H1 (cell line): ENCODE measurements around the gene ANKH. TPM values are rescaled to one million over a fixed set of nuclear protein-coding genes. Genes with fewer than 3 reads are reported as not detected.
A peak's percentile ranks its signal among the peaks of the same experiment; 100 is the strongest.

Source experiments
- CTCF ChIA-PET: fragments of 300-600 bp; sonication (Branson Sonifier 250); formaldehyde crosslinking; loops from one replicate; lab custom pipeline; 2021; ENCODE audit not compliant: partially characterized antibody; lab: Charles Lee
- POLR2A ChIA-PET: fragments of 300-600 bp; sonication (Branson Sonifier 250); formaldehyde crosslinking; loops from one replicate; lab custom pipeline; 2021; ENCODE audit warnings: inconsistent platforms; ENCODE audit not compliant: partially characterized antibody; lab: Charles Lee
- DNase-seq, 2 experiments: peaks; one replicate each; pipeline versions ENCODE4 v3.0.0 to v3.0.0-alpha.2; 2010 to 2022; ENCODE audit warnings: low spot score in 2 of 2, low read depth in 1 of 2, mixed read lengths in 1 of 2
- FAIRE-seq: peaks from 2 replicates; lab custom pipeline; 2011; peaks lifted over from hg19 to GRCh38; lab: Jason Lieb, UNC
- H2AFZ ChIP-seq: 2 replicates; pipeline ENCODE4 v1.8.1; 2012; ENCODE audit warnings: low read length, inconsistent platforms
- H2AK5ac ChIP-seq: 2 replicates; pipeline ENCODE4 v1.6.1; 2013; ENCODE audit warnings: low read depth, low read length
- H2BK120ac ChIP-seq: replicated peaks from 2 replicates; pipeline ENCODE3; 2013; ENCODE audit warnings: low read depth, low read length, inconsistent platforms
- H2BK12ac ChIP-seq: 2 replicates; pipeline ENCODE4 v1.6.1; 2013; ENCODE audit warnings: low read depth, low read length
- H2BK15ac ChIP-seq: 2 replicates; pipeline ENCODE4 v1.6.1; 2013; ENCODE audit warnings: low read length
- H2BK20ac ChIP-seq: 2 replicates; pipeline ENCODE4 v1.6.1; 2013; ENCODE audit warnings: low read length
- H2BK5ac ChIP-seq: 2 replicates; pipeline ENCODE4 v1.6.1; 2013; ENCODE audit warnings: low read depth, low read length
- H3K14ac ChIP-seq: 2 replicates; pipeline ENCODE4 v1.6.1; 2013; ENCODE audit warnings: inconsistent platforms; ENCODE audit not compliant: insufficient read length
- H3K18ac ChIP-seq: 2 replicates; pipeline ENCODE4 v1.6.1; 2013; ENCODE audit warnings: low read length; ENCODE audit errors: extremely low read depth
- H3K23ac ChIP-seq: 2 replicates; pipeline ENCODE4 v1.6.1; 2013; ENCODE audit warnings: inconsistent platforms; ENCODE audit not compliant: insufficient read length
- H3K23me2 ChIP-seq: 2 replicates; pipeline ENCODE4 v1.6.1; 2013; ENCODE audit warnings: low read depth, low read length
- H3K27ac ChIP-seq: 2 replicates; pipeline ENCODE4 v1.6.1; 2011; ENCODE audit warnings: low read depth, low read length, inconsistent platforms
- H3K27me3 ChIP-seq, 4 experiments: replicated peaks in 1 of 4; 1 replicate in 1 of 4; 2 replicates in 3 of 4; pipeline versions ENCODE4 v1.6.1 to v1.8.1; 2011 to 2013; ENCODE audit warnings: low read length in 3 of 4, mild to moderate bottlenecking in 3 of 4, inconsistent platforms in 2 of 4, mixed read lengths in 2 of 4, moderate library complexity in 1 of 4; ENCODE audit not compliant: control insufficient read depth in 3 of 4, insufficient read depth in 3 of 4; ENCODE audit errors: extremely low read depth in 1 of 4
- H3K36me3 ChIP-seq, 4 experiments: 2 replicates each; pipeline versions ENCODE4 v1.6.1 to v1.8.1; 2011 to 2013; ENCODE audit warnings: mild to moderate bottlenecking in 4 of 4, low read length in 3 of 4, moderate library complexity in 2 of 4, control low read depth in 1 of 4, inconsistent platforms in 1 of 4; ENCODE audit not compliant: insufficient read depth in 4 of 4, control insufficient read depth in 2 of 4
- H3K4ac ChIP-seq: replicated peaks from 2 replicates; pipeline ENCODE3; 2013; ENCODE audit warnings: low read length, low read depth, mixed read lengths, inconsistent platforms; ENCODE audit not compliant: insufficient read length
- H3K4me1 ChIP-seq, 4 experiments: replicated peaks in 1 of 4; 1 replicate in 1 of 4; 2 replicates in 3 of 4; pipeline versions ENCODE4 v1.6.1 to v1.8.1; 2011 to 2013; ENCODE audit warnings: low read length in 3 of 4, inconsistent platforms in 2 of 4, mixed read lengths in 1 of 4; ENCODE audit not compliant: insufficient read depth in 4 of 4, control insufficient read depth in 3 of 4
- H3K4me2 ChIP-seq, 2 experiments: 2 replicates each; pipeline versions ENCODE4 v1.6.1 to v1.8.1; 2011 to 2013; ENCODE audit warnings: low read depth in 2 of 2, low read length in 2 of 2, control low read depth in 1 of 2, inconsistent platforms in 1 of 2, mild to moderate bottlenecking in 1 of 2; ENCODE audit not compliant: insufficient read depth in 1 of 2
- H3K4me3 ChIP-seq, 4 experiments: fragments of 200-600, 300-600 bp in 1 of 4; sonication (generic), shearing (Covaris generic), sonication (Bioruptor Twin) in 1 of 4; 2 replicates each; pipeline versions ENCODE4 v1.5.1 to v1.8.1; 2011 to 2016; ENCODE audit warnings: low read length in 4 of 4, low read depth in 3 of 4, control low read depth in 2 of 4, inconsistent platforms in 2 of 4, mild to moderate bottlenecking in 2 of 4, mixed read lengths in 1 of 4, moderate library complexity in 1 of 4; ENCODE audit not compliant: insufficient read depth in 2 of 4; ENCODE audit errors: extremely low read depth in 1 of 4
- H3K56ac ChIP-seq: replicated peaks from 2 replicates; pipeline ENCODE3; 2013; ENCODE audit warnings: low read depth, mild to moderate bottlenecking, mixed read lengths, low read length, inconsistent platforms; ENCODE audit not compliant: insufficient read length
- H3K79me1 ChIP-seq: 2 replicates; pipeline ENCODE4 v1.6.1; 2013; ENCODE audit warnings: low read depth, low read length, control low read depth
- H3K79me2 ChIP-seq, 2 experiments: 2 replicates each; pipeline versions ENCODE4 v1.6.1 to v1.8.1; 2012 to 2013; ENCODE audit warnings: low read length in 2 of 2, mild to moderate bottlenecking in 2 of 2, inconsistent platforms in 1 of 2; ENCODE audit not compliant: insufficient read depth in 2 of 2, control insufficient read depth in 1 of 2
- H3K9ac ChIP-seq, 4 experiments: replicated peaks in 1 of 4; 1 replicate in 1 of 4; 2 replicates in 3 of 4; pipeline versions ENCODE4 v1.6.1 to v1.8.1; 2011 to 2013; ENCODE audit warnings: low read depth in 3 of 4, low read length in 3 of 4, control low read depth in 2 of 4, mild to moderate bottlenecking in 2 of 4, moderate library complexity in 2 of 4, inconsistent platforms in 1 of 4; ENCODE audit errors: extremely low read depth in 1 of 4
- H3K9me3 ChIP-seq, 2 experiments: 2 replicates each; pipeline versions ENCODE4 v1.6.1 to v1.8.1; 2012 to 2013; ENCODE audit warnings: mild to moderate bottlenecking in 2 of 2, moderate library complexity in 2 of 2, control low read depth in 1 of 2, inconsistent platforms in 1 of 2, low read depth in 1 of 2, low read length in 1 of 2, mixed read lengths in 1 of 2; ENCODE audit not compliant: insufficient read depth in 2 of 2
- H4K20me1 ChIP-seq, 2 experiments: replicated peaks in 1 of 2; 2 replicates each; pipeline versions ENCODE3 to v1.8.1; 2011 to 2013; ENCODE audit warnings: inconsistent platforms in 2 of 2, low read length in 2 of 2, mild to moderate bottlenecking in 1 of 2; ENCODE audit not compliant: insufficient read depth in 2 of 2, control insufficient read depth in 1 of 2
- H4K5ac ChIP-seq: 2 replicates; pipeline ENCODE4 v1.6.1; 2013; ENCODE audit warnings: low read length, low read depth, mixed read lengths, inconsistent platforms; ENCODE audit not compliant: insufficient read length
- H4K8ac ChIP-seq: 2 replicates; pipeline ENCODE4 v1.8.0; 2013; ENCODE audit warnings: mild to moderate bottlenecking, moderate library complexity, low read length, inconsistent platforms; ENCODE audit not compliant: insufficient read depth; ENCODE audit errors: extremely low read depth
- H4K91ac ChIP-seq: replicated peaks from 2 replicates; pipeline ENCODE3; 2013; ENCODE audit warnings: low read length, mixed read lengths, inconsistent platforms; ENCODE audit not compliant: insufficient read length
- RAD21 ChIP-seq, 2 experiments: IDR thresholded peaks in 1 of 2; conservative IDR thresholded peaks in 1 of 2; 2 replicates each; pipeline ENCODE4 v1.6.1; 2011; ENCODE audit warnings: low read depth in 2 of 2, low read length in 2 of 2, improper control_type of control experiment in 1 of 2, inconsistent platforms in 1 of 2, mild to moderate bottlenecking in 1 of 2, moderate library complexity in 1 of 2
- RFX5 ChIP-seq: IDR thresholded peaks from 2 replicates; pipeline ENCODE4 v1.6.1; 2011; ENCODE audit warnings: low read depth, low read length, improper control_type of control experiment, borderline replicate concordance
- WGBS, 2 experiments: shearing (Covaris generic) in 1 of 2; methylation state at CpG; one replicate each; pipeline versions ENCODE4 v1.1.6 to v1.1.7; 2013 to 2015; ENCODE audit warnings: low lambda C conversion rate in 2 of 2, mixed read lengths in 2 of 2, inconsistent platforms in 1 of 2, low coverage in 1 of 2, missing lambda C conversion rate in 1 of 2; ENCODE audit not compliant: insufficient replicate concordance in 2 of 2, insufficient coverage in 1 of 2, insufficient read length in 1 of 2; ENCODE audit errors: extremely low coverage in 1 of 2, missing lambda C conversion rate in 1 of 2; 5-methylcytosine and 5-hydroxymethylcytosine counted together
- polyA plus RNA-seq, 7 experiments: library from polyadenylated mRNA; depleted of rRNA in 3 of 7; stranded (reverse) in 5 of 7; unstranded in 2 of 7; fragments of >200 nt in 5 of 7; fragments of 200-250 nt in 2 of 7; gene quantifications; 1 replicate in 5 of 7; 2 replicates in 1 of 7; 4 replicates in 1 of 7; pipeline versions ENCODE4 v1.2.1 to v1.2.3, GENCODE V29; 2011 to 2013; ENCODE audit warnings: missing spikeins in 2 of 7, mixed read lengths in 2 of 7
- total RNA-seq: library from RNA; stranded (reverse); fragmentation: NEBNext Ultra II Directional; extraction: Animal tissue kit (Norgen Biotek cat#: 25700); gene quantifications from 2 replicates; pipeline ENCODE4 v1.2.1, GENCODE V29; 2021

The ANKH gene
- total and polyA plus RNA-seq, 2 of the 8 experiments (the other 6 are each of a cell fraction or from before 2014, with no cell fraction given) = 5.3 to 13.0 TPM

GRCh38 chr5:14777932-14778791 lies 93.4 kb downstream of the ANKH start:
- Histone ChIP-seq H3K4me2 (no peak overlapping the region), H3K56ac (no peak overlapping the region), H2BK120ac (no peak overlapping the region), H3K23ac (no peak overlapping the region), H3K27ac (no peak overlapping the region), H3K79me2 (no peaks in the 10 kb centered on the region), H4K8ac (no peak overlapping the region), H3K4me1 (peaks cover 0 to 11% (median 0%) of the 10 kb centered on the region in 4 experiments; a peak in 2 of 7 replicates), H2BK5ac (no peak overlapping the region), H3K36me3 (no peaks in the 10 kb centered on the region), H3K4ac (no peak overlapping the region), H3K14ac (no peak overlapping the region), H2BK12ac (no peak overlapping the region), H2BK20ac (no peak overlapping the region), H4K91ac (no peak overlapping the region)
- FAIRE-seq = no peak
- no peak for DNase-seq
- TF ChIP-seq RAD21 (IDR thresholded peaks at IDR 0.05 in 1 of 2, conservative IDR thresholded peaks at IDR 0.05 in 1 of 2; ENCODE audit: low read depth in 2 of 2, low read length in 2 of 2) = peak; percentile 8 to 37; a peak in 2 of 4 replicates
- no peak for TF ChIP-seq RFX5
- TF ChIP-seq, all 59 proteins: peak for 1
- ChIA-PET CTCF (interaction anchor here (0.6 to 5.1 kb wide), 26 partner anchors 9 to 821 kb away, joined by 3 to 37 read pairs (median 4); no protein-coding TSS in a partner anchor), POLR2A (interaction anchor here (0.7 kb wide), 1 partner anchor 15 kb away, joined by 3 read pairs; no protein-coding TSS in a partner anchor)
- Histone ChIP-seq H3K27me3 (no peaks in the 10 kb centered on the region), H3K79me1 (no peaks in the 10 kb centered on the region; the same call in 1 of the 2 replicates), H3K23me2 (no peaks in the 10 kb centered on the region), H3K9me3 (no peaks in the 10 kb centered on the region), H3K18ac (no peak overlapping the region), H2BK15ac (no peak overlapping the region), H3K4me3 (no peak overlapping the region), H4K5ac (no peak overlapping the region), H3K9ac (no peak overlapping the region), H2AFZ (no peak overlapping the region), H4K20me1 (no peaks in the 10 kb centered on the region), H2AK5ac (no peak overlapping the region)
- WGBS, 2 experiments = 86 to 100% methylated on average over 3 to 11 of the region's 11 CpGs
